GM18508 (cell line): ENCODE results near the gene CCDC126.
"Not testable (repeated sequence)": the region's sequence is repeated elsewhere in the genome, so short reads cannot be mapped to it uniquely, and the experiment has no call there.

Source experiments
- ATAC-seq: cut with Tn5 transposase; IDR thresholded peaks from one replicate; pipeline ENCODE4 v1.9.1; 2021; ENCODE audit warnings: moderate number of reproducible peaks; ENCODE audit not compliant: insufficient read depth, unreplicated experiment

Gene CCDC126

GRCh38 chr7:23597094-23598091, at the start of gene CCDC126:
CCDC126 (plus strand) TSS chr7:23597382; CDS start chr7:23611316, 13,934 bp downstream.
- peak; percentile 47 for ATAC-seq

GRCh38 chr7:23547662-23548061, 49.5 kb upstream of the CCDC126 start:
- no peak for ATAC-seq

- no peak for ATAC-seq
Measured at GRCh38 chr7:23558303-23558702, 38.9 kb upstream of the CCDC126 start.

GRCh38 chr7:23570592-23571200, 26.5 kb upstream of the CCDC126 start:
- ATAC-seq: peak; percentile 78

- not testable (repeated sequence) for ATAC-seq
Measured at GRCh38 chr7:23581975-23582374, 15.2 kb upstream of the CCDC126 start.

- ATAC-seq: not testable (repeated sequence)
Measured at GRCh38 chr7:23585304-23585703, 11.9 kb upstream of the CCDC126 start.

GRCh38 chr7:23586159-23586558, 11.0 kb upstream of the CCDC126 start:
- no peak for ATAC-seq

- ATAC-seq: no peak
Measured at GRCh38 chr7:23590529-23590928, 6.7 kb upstream of the CCDC126 start.

GRCh38 chr7:23593706-23594105, 3.5 kb upstream of the CCDC126 start:
- no peak for ATAC-seq

GRCh38 chr7:23594879-23595604, 2.1 kb upstream of the CCDC126 start:
- peak; percentile 74 for ATAC-seq

- no peak for ATAC-seq
Measured at GRCh38 chr7:23598296-23598695, 1.1 kb downstream of the CCDC126 start.

- ATAC-seq: no peak
Measured at GRCh38 chr7:23600236-23600635, 3.1 kb downstream of the CCDC126 start.

- ATAC-seq: no peak
Measured at GRCh38 chr7:23603632-23604295, 6.6 kb downstream of the CCDC126 start.

- ATAC-seq: no peak
Measured at GRCh38 chr7:23604296-23604640, 7.1 kb downstream of the CCDC126 start.

- no peak for ATAC-seq
Measured at GRCh38 chr7:23607130-23607529, 9.9 kb downstream of the CCDC126 start.

GRCh38 chr7:23607866-23608265, 10.7 kb downstream of the CCDC126 start:
- ATAC-seq: no peak

- ATAC-seq: no peak
Measured at GRCh38 chr7:23615331-23615730, 18.1 kb downstream of the CCDC126 start.

- no peak for ATAC-seq
Measured at GRCh38 chr7:23616593-23616992, 19.4 kb downstream of the CCDC126 start.

- ATAC-seq: no peak
Measured at GRCh38 chr7:23617482-23617881, 20.3 kb downstream of the CCDC126 start.

GRCh38 chr7:23618241-23618640, 21.1 kb downstream of the CCDC126 start:
- ATAC-seq: no peak
